NCI-H345 treated with DMSO at 0.1 percent for 48 hours (cell line): ENCODE results near the gene WDTC1.
A peak's percentile ranks its signal among the peaks of the same experiment; 100 is the strongest.
"Not testable (repeated sequence)": the region's sequence is repeated elsewhere in the genome, so short reads cannot be mapped to it uniquely, and the experiment has no call there.

Experiments
- DNase-seq: peaks from one replicate; lab custom pipeline; 2025; ENCODE audit not compliant: unreplicated experiment; lab: John Stamatoyannopoulos, UW

WDTC1 gene

GRCh38 chr1:27246194-27246593 is 11.8 kb downstream of the WDTC1 start:
- no peak for DNase-seq

GRCh38 chr1:27253596-27253995 is 19.2 kb downstream of the WDTC1 start:
- no peak for DNase-seq

- DNase-seq = no peak
These were observed 20.7 kb downstream of the WDTC1 start for GRCh38 chr1:27255136-27255535.

- DNase-seq = no peak
These were observed 22.7 kb downstream of the WDTC1 start for GRCh38 chr1:27257155-27257554.

GRCh38 chr1:27258598-27258997 is 24.2 kb downstream of the WDTC1 start:
- DNase-seq = no peak

GRCh38 chr1:27267153-27267552 is 32.7 kb downstream of the WDTC1 start:
- no peak for DNase-seq

- DNase-seq = no peak
These were observed 34.8 kb downstream of the WDTC1 start for GRCh38 chr1:27269276-27269675.

GRCh38 chr1:27274204-27274603 is 39.8 kb downstream of the WDTC1 start:
- DNase-seq = no peak

GRCh38 chr1:27275696-27276095 is 41.3 kb downstream of the WDTC1 start:
- no peak for DNase-seq

GRCh38 chr1:27284425-27285273 is 50.2 kb downstream of the WDTC1 start:
- peak; percentile 49 for DNase-seq

GRCh38 chr1:27285274-27285660 is 50.8 kb downstream of the WDTC1 start:
- DNase-seq = no peak

- DNase-seq = not testable (repeated sequence)
These were observed 51.4 kb downstream of the WDTC1 start for GRCh38 chr1:27285821-27286220.

- DNase-seq = not testable (repeated sequence)
These were observed 54.7 kb downstream of the WDTC1 start for GRCh38 chr1:27289125-27289524.

GRCh38 chr1:27290581-27290980 is 56.1 kb downstream of the WDTC1 start:
- DNase-seq = no peak

- no peak for DNase-seq
These were observed 57.7 kb downstream of the WDTC1 start for GRCh38 chr1:27292106-27292505.

- DNase-seq = no peak
These were observed 59.5 kb downstream of the WDTC1 start for GRCh38 chr1:27293915-27294314.

GRCh38 chr1:27296773-27297291 is 62.4 kb downstream of the WDTC1 start:
- peak; percentile 25 for DNase-seq

- DNase-seq = no peak
These were observed 63.5 kb downstream of the WDTC1 start for GRCh38 chr1:27297903-27298302.

GRCh38 chr1:27298632-27299384 is 64.4 kb downstream of the WDTC1 start:
- no peak for DNase-seq

GRCh38 chr1:27299385-27300271 is 65.2 kb downstream of the WDTC1 start:
- no peak for DNase-seq
